Astrocyte of the spinal cord (primary cell): ENCODE results near the gene STAT2.

Source experiments
- DNase-seq: peaks from one replicate; pipeline ENCODE4 v3.0.0; 2011; ENCODE audit warnings: low read depth, low spot score
- H3K4me3 ChIP-seq: 2 replicates; pipeline ENCODE4 v1.5.1; 2011; ENCODE audit warnings: low read depth, mild to moderate bottlenecking, low read length, moderate library complexity
- in situ Hi-C: cut with HindIII; loops from 2 replicates; pipeline ENCODE4 v1.10.0; 2017; ENCODE audit warnings: low sequenced_read_pairs
- TF ChIP-seq, protein P1 (sequence below): IDR thresholded peaks from 2 replicates; pipeline ENCODE4 v1.5.1; 2012; ENCODE audit warnings: low read depth, mild to moderate bottlenecking, low read length, inconsistent platforms

Gene STAT2

GRCh38 chr12:56377310-56377988 lies 17.5 kb upstream of the STAT2 start:
- TF ChIP-seq, protein P1, sequence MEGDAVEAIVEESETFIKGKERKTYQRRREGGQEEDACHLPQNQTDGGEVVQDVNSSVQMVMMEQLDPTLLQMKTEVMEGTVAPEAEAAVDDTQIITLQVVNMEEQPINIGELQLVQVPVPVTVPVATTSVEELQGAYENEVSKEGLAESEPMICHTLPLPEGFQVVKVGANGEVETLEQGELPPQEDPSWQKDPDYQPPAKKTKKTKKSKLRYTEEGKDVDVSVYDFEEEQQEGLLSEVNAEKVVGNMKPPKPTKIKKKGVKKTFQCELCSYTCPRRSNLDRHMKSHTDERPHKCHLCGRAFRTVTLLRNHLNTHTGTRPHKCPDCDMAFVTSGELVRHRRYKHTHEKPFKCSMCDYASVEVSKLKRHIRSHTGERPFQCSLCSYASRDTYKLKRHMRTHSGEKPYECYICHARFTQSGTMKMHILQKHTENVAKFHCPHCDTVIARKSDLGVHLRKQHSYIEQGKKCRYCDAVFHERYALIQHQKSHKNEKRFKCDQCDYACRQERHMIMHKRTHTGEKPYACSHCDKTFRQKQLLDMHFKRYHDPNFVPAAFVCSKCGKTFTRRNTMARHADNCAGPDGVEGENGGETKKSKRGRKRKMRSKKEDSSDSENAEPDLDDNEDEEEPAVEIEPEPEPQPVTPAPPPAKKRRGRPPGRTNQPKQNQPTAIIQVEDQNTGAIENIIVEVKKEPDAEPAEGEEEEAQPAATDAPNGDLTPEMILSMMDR, result no peak
- peak; percentile 8 for DNase-seq
- in situ Hi-C loops, result no loop called here
- H3K4me3 ChIP-seq, result no peak overlapping the region

- H3K4me3 ChIP-seq, result no peak overlapping the region
- in situ Hi-C loops, result no loop called here
- TF ChIP-seq, protein P1, result no peak
- no peak for DNase-seq
Measured at GRCh38 chr12:56375598-56376434, 15.9 kb upstream of the STAT2 start.

DNA sequence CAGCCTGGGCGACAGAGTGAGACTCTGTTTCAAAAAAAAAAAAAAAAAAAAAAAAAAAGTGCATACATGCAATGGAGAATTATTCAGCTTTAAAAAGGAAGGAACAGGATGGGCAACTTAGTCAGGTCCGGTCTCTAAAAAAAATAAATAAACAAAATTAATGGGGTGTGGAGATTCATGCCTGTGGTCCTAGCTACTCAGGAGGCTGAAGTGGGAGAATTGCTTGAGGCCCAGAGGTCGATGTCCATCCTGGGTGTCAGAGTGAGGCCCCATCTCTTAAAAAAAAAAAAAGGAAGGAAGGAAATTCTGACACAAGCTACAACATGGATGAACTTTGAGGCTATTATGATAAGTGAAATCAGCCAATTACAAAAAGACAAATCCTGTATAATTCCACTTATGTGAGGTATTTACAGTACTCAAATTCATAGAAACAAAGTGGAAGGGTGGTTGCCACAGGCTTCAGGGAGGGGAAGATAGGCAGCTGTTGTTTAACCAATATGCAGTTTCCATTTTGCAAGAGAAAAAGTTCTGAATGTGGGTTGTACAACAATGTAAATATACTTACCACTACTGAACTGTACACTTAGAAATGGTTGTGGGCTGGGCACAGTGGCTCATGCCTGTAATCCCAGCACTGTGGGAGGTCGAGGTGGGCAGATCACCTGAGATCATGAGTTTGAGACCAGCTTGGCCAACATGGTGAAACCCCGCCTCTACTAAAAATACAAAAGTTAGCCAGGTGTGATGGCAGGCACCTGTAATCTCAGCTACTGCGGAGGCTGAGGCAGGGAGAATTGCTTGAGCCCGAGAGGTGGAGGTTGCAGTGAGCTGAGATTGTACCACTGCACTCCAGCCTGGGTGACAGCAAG lies 15.1 kb upstream of the STAT2 start:
- no peak overlapping the region for H3K4me3 ChIP-seq
- in situ Hi-C loops, result no loop called here
- TF ChIP-seq, protein P1, result no peak
- DNase-seq, result no peak

DNA sequence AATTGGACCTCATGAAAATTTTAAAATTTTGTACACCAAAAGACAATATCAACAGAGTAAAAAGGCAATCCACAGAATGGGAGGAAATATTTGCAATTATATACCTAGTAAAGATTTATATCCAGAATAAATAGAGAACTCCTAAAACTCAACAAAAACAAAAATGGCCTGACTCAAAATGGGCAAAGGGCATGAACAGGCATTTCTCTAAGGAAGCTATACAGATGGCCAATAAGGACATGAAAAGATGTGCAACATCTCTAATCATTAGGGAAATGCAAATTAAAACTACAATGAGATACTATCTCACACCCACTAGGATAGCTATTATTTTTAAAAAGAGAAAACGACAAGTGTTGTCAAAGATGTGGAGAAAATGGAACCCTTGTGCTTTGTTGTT lies 13.6 kb upstream of the STAT2 start:
- DNase-seq, result no peak
- in situ Hi-C loops, result no loop called here
- TF ChIP-seq, protein P1, result no peak
- H3K4me3 ChIP-seq, result no peak overlapping the region

DNA sequence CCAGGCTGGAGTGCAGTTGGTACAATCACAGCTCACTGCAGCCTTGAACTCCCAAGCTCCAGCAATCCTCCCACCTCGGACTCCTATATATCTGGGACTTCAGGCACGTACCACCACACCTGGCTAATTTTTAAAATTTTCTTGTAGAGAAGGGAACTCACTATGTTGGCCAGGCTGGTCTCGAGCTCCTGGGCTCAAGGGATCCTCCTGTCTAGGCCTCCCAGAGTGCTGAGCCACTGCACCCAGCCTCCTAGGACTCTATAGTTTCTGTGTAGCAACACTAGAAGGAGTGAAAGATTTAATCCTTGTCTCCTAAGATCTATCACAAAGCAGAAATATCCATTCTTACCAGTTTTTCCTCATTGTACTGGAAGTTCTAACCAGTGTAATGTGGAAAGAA lies 7.0 kb upstream of the STAT2 start:
- no peak for DNase-seq
- in situ Hi-C loops, result no loop called here
- H3K4me3 ChIP-seq, result no peak overlapping the region
- TF ChIP-seq, protein P1, result no peak

- TF ChIP-seq, protein P1, result no peak
- in situ Hi-C loops, result no loop called here
- DNase-seq, result no peak
- no peak within 1 kb of the TSS for H3K4me3 ChIP-seq
Measured at GRCh38 chr12:56362130-56363059, 2.5 kb upstream of the STAT2 start, which contains the start of gene APOF. Gene APOF, minus strand, starts transcription at chr12:56362857. Its CDS starts 112 bp downstream, at chr12:56362745.
